Transverse colon (tissue), 4 donors: Measurements from ENCODE around the gene JARID2. TPM values are rescaled to one million over a fixed set of nuclear protein-coding genes. Genes with fewer than 3 reads are reported as not detected.

Experiments used
- DNase-seq: peaks from one replicate; pipeline ENCODE4 v3.0.0-alpha.2; 2019
- H3K27ac ChIP-seq, 4 donors: fragments of 200-600 bp; sonication (generic); 2 replicates each; pipeline ENCODE4 v1.5.1; 2016 to 2018; ENCODE audit warnings: inconsistent platforms in 4 of 4
- H3K27me3 ChIP-seq: fragments of 200-600 bp; sonication (generic); 2 replicates; pipeline ENCODE4 v1.5.1; 2017; ENCODE audit warnings: inconsistent platforms
- H3K36me3 ChIP-seq, 4 donors: fragments of 200-600 bp; sonication (generic); 2 replicates each; pipeline ENCODE4 v1.5.1; 2017 to 2019; ENCODE audit warnings: inconsistent platforms in 4 of 4
- H3K4me1 ChIP-seq, 4 donors: fragments of 200-600 bp; sonication (generic); 2 replicates each; pipeline ENCODE4 v1.5.1; 2017 to 2020; ENCODE audit warnings: inconsistent platforms in 4 of 4
- H3K4me3 ChIP-seq, 4 donors: fragments of 200-600 bp; sonication (generic); 1 replicate in 1 of 4; 2 replicates in 3 of 4; pipeline versions ENCODE4 v1.5.1 to v1.6.1; 2017 to 2019; ENCODE audit warnings: inconsistent platforms in 4 of 4
- H3K9me3 ChIP-seq, 2 donors: fragments of 200-600 bp; sonication (generic); 2 replicates each; pipeline ENCODE4 v1.5.1; 2017 to 2019; ENCODE audit warnings: inconsistent platforms in 2 of 2
- CTCF ChIP-seq, 5 experiments: fragments of 200-600 bp in 3 of 5; fragments of 450-650 bp in 2 of 5; sonication (generic) in 3 of 5; IDR thresholded peaks; 1 replicate in 2 of 5; 2 replicates in 3 of 5; pipeline ENCODE4 v1.5.1; 2016 to 2017; ENCODE audit warnings: antibody characterized with exemption in 5 of 5, inconsistent platforms in 3 of 5, mild to moderate bottlenecking in 2 of 5, moderate library complexity in 1 of 5
- EP300 ChIP-seq: sonication (generic); formaldehyde crosslinking; IDR thresholded peaks from one replicate; pipeline ENCODE4 v1.6.1; 2017; ENCODE audit warnings: antibody characterized with exemption, low read depth
- POLR2A ChIP-seq: fragments of 450-650 bp; IDR thresholded peaks from one replicate; pipeline ENCODE4 v1.6.1; 2016; ENCODE audit warnings: antibody characterized with exemption, mild to moderate bottlenecking, moderate library complexity
- POLR2AphosphoS5 ChIP-seq, 3 donors: sonication (generic); formaldehyde crosslinking; IDR thresholded peaks; one replicate each; pipeline ENCODE4 v1.6.1; 2016; ENCODE audit warnings: antibody characterized with exemption in 3 of 3
- WGBS, 2 donors: methylation state at CpG; one replicate each; pipeline ENCODE4 v1.1.5; 2018; ENCODE audit warnings: low coverage in 1 of 2; 5-methylcytosine and 5-hydroxymethylcytosine counted together
- in situ Hi-C, 4 donors: fragments of 200-750 bp; cut with MboI; loops; one replicate each; pipeline versions ENCODE4 v1.15.0 to v1.15.1; 2017; ENCODE audit warnings: low sequenced_read_pairs in 3 of 4, low pct_ligation_motif_present in 1 of 4, low pct_unique_long_range_greater_than_20kb in 1 of 4
- intact Hi-C: fragments of 100-400 bp; cut with DNase I; formaldehyde crosslinking; loops from one replicate; pipeline ENCODE4 v1.15.1; 2023; ENCODE audit warnings: low total_unique reads
- total RNA-seq, 4 donors: library from RNA; depleted of rRNA; stranded (reverse); fragments of >200 nt; gene quantifications; one replicate each; pipeline ENCODE4 v1.1.0, GENCODE V29; 2016

The JARID2 gene
- total RNA-seq, 4 donors from 2014 or later = 9.4 to 18.7 (median 10.9) TPM

DNA sequence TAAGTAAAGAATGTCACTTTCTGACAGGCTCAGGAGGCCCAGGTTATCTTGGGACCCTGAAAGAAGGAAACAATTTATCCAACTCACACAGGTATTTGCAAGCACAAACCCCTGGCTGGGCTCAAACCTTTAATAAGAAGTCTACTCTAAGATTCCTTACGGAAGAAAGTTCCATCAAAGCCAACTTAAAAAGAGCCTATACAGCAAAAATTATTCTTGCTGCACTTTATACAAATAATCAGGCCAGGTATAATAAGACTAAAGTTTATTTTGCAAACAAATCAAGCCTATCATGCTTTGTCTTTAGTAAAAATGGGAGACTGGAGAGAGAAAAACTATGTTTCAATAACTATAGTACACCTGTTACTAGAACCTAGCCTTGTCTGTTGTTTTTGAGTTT, 314.8 kb downstream of the JARID2 start:
- intact Hi-C loops (no loop called here), in situ Hi-C loops (no loop called here)
- WGBS, 2 donors = 95 to 100% methylated on average over 1 of the region's 1 CpG
- no peaks in the 10 kb centered on the region for H3K9me3 ChIP-seq
- H3K27me3 ChIP-seq = no peaks in the 10 kb centered on the region
- peaks cover 0 to 6% (median 0%) of the 10 kb centered on the region in 4 donors for H3K4me1 ChIP-seq
- DNase-seq = no peak
- no peaks in the 10 kb centered on the region for H3K36me3 ChIP-seq
- H3K27ac ChIP-seq = no peak overlapping the region
- H3K4me3 ChIP-seq = no peak overlapping the region
- no peak for TF ChIP-seq POLR2AphosphoS5 (IDR thresholded peaks at IDR 0.05)

- no peaks in the 10 kb centered on the region for H3K9me3 ChIP-seq
- in situ Hi-C loops = no loop called here
- no peak overlapping the region for H3K27ac ChIP-seq
- intact Hi-C loops = no loop called here
- 96% methylated on average over 3 of the region's 3 CpGs for WGBS, 2 donors
- H3K27me3 ChIP-seq = no peaks in the 10 kb centered on the region
- no peak for DNase-seq
- H3K4me1 ChIP-seq = peaks cover 0 to 6% (median 0%) of the 10 kb centered on the region in 4 donors
- H3K4me3 ChIP-seq = no peak overlapping the region
- H3K36me3 ChIP-seq = no peaks in the 10 kb centered on the region
- TF ChIP-seq POLR2AphosphoS5 (IDR thresholded peaks at IDR 0.05) = no peak
- no peak for TF ChIP-seq CTCF (IDR thresholded peaks at IDR 0.05)
- TF ChIP-seq EP300 = no peak
- TF ChIP-seq POLR2A = no peak
Measured at GRCh38 chr6:15561447-15562199, 315.8 kb downstream of the JARID2 start.

GRCh38 chr6:15562977-15563376, 317.1 kb downstream of the JARID2 start:
- in situ Hi-C loops = no loop called here
- Histone ChIP-seq H3K27me3 (no peaks in the 10 kb centered on the region), H3K27ac (no peak overlapping the region), H3K36me3 (no peaks in the 10 kb centered on the region), H3K4me1 (peaks cover 0 to 6% (median 0%) of the 10 kb centered on the region in 4 donors), H3K9me3 (no peaks in the 10 kb centered on the region), H3K4me3 (no peak overlapping the region)
- intact Hi-C loops = no loop called here
- DNase-seq = no peak
- TF ChIP-seq POLR2AphosphoS5 (IDR thresholded peaks at IDR 0.05) (no peak), CTCF (IDR thresholded peaks at IDR 0.05) (no peak), POLR2A (no peak)
- 78 to 89% methylated on average over 1 of the region's 1 CpG for WGBS, 2 donors

- in situ Hi-C loops = no loop called here
Measured at GRCh38 chr6:15569035-15569995, 323.4 kb downstream of the JARID2 start.

More at GRCh38 chr6:15569035-15569995, 323.4 kb downstream of the JARID2 start:
- Histone ChIP-seq H3K36me3 (no peaks in the 10 kb centered on the region), H3K4me1 (no peaks in the 10 kb centered on the region), H3K4me3 (no peak overlapping the region), H3K9me3 (no peaks in the 10 kb centered on the region), H3K27me3 (no peaks in the 10 kb centered on the region), H3K27ac (no peak overlapping the region)
- no peak for DNase-seq
- WGBS, 2 donors = 73 to 84% methylated on average over 10 to 17 of the region's 17 CpGs
- intact Hi-C loops = no loop called here
- no peak for TF ChIP-seq EP300
- no peak for TF ChIP-seq POLR2A
- TF ChIP-seq POLR2AphosphoS5 (IDR thresholded peaks at IDR 0.05) = no peak
- no peak for TF ChIP-seq CTCF (IDR thresholded peaks at IDR 0.05)
